ENCODE data around the gene GABARAP. TPM values are rescaled to one million over a fixed set of nuclear protein-coding genes. Genes with fewer than 3 reads are reported as not detected.

The GABARAP gene
- total RNA-seq, 1 experiment from 2014 or later = 301 TPM

DNA sequence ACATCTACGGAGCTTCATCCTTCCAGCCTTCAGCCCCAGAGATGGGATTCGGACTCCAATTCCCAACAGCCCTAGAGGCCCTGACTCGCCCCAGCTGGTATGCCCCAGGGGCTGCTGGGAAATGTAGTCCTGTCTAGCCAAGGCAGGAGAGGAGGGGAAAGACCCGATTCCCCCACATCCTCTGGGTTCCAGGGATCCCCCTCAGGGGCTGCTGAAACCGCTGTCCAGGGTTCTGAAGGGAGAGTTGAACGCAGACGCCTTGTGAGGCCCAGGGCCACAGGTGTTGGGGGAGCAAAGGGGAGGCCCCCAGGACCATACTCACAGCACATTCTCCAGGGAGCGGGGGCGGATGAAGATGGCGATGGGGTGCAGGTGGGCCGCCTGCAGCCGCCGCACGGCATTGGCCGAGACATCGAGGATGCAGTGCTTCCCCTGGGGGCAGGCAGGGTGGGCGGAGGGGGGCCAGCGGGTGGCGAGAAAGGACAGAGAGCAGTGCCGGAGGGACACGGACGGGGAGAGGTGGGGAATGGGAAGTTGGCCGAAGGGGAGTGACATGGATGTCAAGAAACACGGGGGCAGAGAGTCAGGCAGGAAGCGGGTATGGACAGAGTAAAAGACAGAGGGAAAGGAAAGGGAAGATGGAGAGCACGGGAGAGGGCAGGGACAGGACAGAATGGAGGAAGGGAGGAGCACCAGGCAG lies 50.5 kb downstream of the GABARAP start:
- Histone ChIP-seq H3K4me1 (ENCODE audit: low read length) (no peaks in the 10 kb centered on the region), H3K9ac (ENCODE audit: low read length) (no peak overlapping the region), H4K20me1 (ENCODE audit: insufficient read depth, low read depth, low read length) (no peaks in the 10 kb centered on the region), H3K36me3 (ENCODE audit: insufficient read depth, low read length) (no peaks in the 10 kb centered on the region), H3K4me3 (ENCODE audit: low read length) (no peak overlapping the region), H3K9me2 (replicated peaks; ENCODE audit: insufficient read depth, low read length) (no peaks in the 10 kb centered on the region), H3K9me3 (ENCODE audit: low read length) (no peaks in the 10 kb centered on the region), H3K79me2 (ENCODE audit: low read length) (no peaks in the 10 kb centered on the region), H3K27ac (ENCODE audit: low read length) (no peak overlapping the region), H3K4me2 (ENCODE audit: low read depth, low read length, poor library complexity, severe bottlenecking) (no peak overlapping the region), H3K27me3 (ENCODE audit: low read length) (no peaks in the 10 kb centered on the region), H2AFZ (ENCODE audit: low read length) (no peak overlapping the region)
- DNase-seq = peak; percentile 71

DNA sequence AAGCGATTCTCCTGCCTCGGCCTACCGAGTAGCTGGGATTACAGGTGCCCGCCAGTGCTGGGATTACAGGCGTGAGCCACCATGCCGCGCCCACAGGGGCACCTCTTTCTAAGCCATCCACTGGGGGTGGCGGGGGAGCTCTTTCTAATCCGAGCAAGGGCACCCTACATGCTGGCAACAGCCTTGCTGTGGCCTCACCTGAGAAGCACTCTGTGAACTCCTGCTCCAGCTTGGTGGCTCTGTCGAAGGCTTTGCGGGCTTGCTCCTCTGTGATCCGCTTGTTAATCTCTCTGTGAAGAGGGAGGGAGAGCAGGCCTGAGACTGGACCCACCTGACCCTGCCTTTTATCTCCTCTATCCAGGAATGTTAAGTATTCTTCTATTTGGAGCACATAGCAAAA lies 51.2 kb downstream of the GABARAP start:
- H3K4me3 ChIP-seq (ENCODE audit: low read length) = no peak overlapping the region
- no peak overlapping the region for H3K27ac ChIP-seq (ENCODE audit: low read length)
- no peak overlapping the region for H3K4me2 ChIP-seq (ENCODE audit: low read depth, low read length, poor library complexity, severe bottlenecking)
- no peak for DNase-seq
- H3K79me2 ChIP-seq (ENCODE audit: low read length) = no peaks in the 10 kb centered on the region
- H2AFZ ChIP-seq (ENCODE audit: low read length) = no peak overlapping the region
- H3K4me1 ChIP-seq (ENCODE audit: low read length) = no peaks in the 10 kb centered on the region
- H4K20me1 ChIP-seq (ENCODE audit: insufficient read depth, low read depth, low read length) = no peaks in the 10 kb centered on the region
- no peaks in the 10 kb centered on the region for H3K36me3 ChIP-seq (ENCODE audit: insufficient read depth, low read length)
- no peaks in the 10 kb centered on the region for H3K27me3 ChIP-seq (ENCODE audit: low read length)
- no peaks in the 10 kb centered on the region for H3K9me3 ChIP-seq (ENCODE audit: low read length)
- no peaks in the 10 kb centered on the region for H3K9me2 ChIP-seq (replicated peaks; ENCODE audit: insufficient read depth, low read length)
- H3K9ac ChIP-seq (ENCODE audit: low read length) = no peak overlapping the region

DNA sequence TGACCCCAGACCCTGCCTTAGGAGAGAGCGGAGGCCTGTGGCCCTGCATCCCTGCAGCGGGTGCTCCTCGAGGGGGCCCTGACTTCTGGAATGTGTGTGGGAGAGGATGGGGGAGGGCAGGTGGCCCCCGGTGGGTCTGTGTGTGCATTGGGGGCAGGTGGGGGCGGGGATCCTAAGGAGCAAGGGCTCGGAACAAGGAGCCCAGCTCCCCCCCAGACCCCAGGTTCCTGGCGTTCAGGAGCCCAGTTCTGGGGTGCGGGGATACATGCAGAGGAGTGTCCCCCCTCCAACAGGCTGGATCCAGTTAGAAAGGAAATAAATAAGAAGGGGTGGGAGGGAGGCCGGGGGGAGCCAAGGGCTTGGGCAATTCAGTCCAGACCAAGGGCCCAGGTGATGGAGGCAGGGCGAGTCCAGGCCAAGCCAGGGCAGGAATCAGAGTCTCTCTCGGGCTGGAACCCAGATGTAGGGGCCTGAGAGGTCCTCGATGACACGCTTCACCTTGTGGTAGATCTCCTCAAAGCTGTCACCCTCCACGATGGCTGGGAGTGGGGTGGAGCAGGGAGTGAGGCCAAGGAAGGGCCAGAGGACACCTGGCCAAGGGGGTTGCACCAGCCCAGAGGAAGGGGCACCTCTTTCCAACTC lies 51.9 kb downstream of the GABARAP start:
- no peaks in the 10 kb centered on the region for H3K79me2 ChIP-seq (ENCODE audit: low read length)

More for the DNA sequence above, 51.9 kb downstream of the GABARAP start:
- Histone ChIP-seq H3K9me2 (replicated peaks; ENCODE audit: insufficient read depth, low read length) (no peaks in the 10 kb centered on the region), H3K4me1 (ENCODE audit: low read length) (no peaks in the 10 kb centered on the region), H2AFZ (ENCODE audit: low read length) (no peak overlapping the region), H3K9ac (ENCODE audit: low read length) (no peak overlapping the region), H3K27me3 (ENCODE audit: low read length) (no peaks in the 10 kb centered on the region), H3K9me3 (ENCODE audit: low read length) (no peaks in the 10 kb centered on the region), H3K27ac (ENCODE audit: low read length) (no peak overlapping the region), H4K20me1 (ENCODE audit: insufficient read depth, low read depth, low read length) (no peaks in the 10 kb centered on the region), H3K36me3 (ENCODE audit: insufficient read depth, low read length) (no peaks in the 10 kb centered on the region), H3K4me3 (ENCODE audit: low read length) (no peak overlapping the region), H3K4me2 (ENCODE audit: low read depth, low read length, poor library complexity, severe bottlenecking) (no peak overlapping the region)
- no peak for DNase-seq

Small RNA genes lying within 50 kb of the gene (small RNA-seq; reads per million reads assigned to genes)
- gene AC120057.4 (not detected), gene MIR324 (9.4 reads per million, percentile 90 among the genes with 10 or more reads in this experiment), gene RF00019 (not detected)

Other genes with a start within 250 kb of the GABARAP start
- not detected in 2 replicates for gene ALOX12, start 246.4 kb downstream of the GABARAP start, total RNA-seq (2014; rRNA removed; shearing (Covaris generic); ENCODE audit: low replicate concordance)
- gene RNASEK, start 229.8 kb downstream of the GABARAP start, total RNA-seq (2014; rRNA removed; shearing (Covaris generic); ENCODE audit: low replicate concordance) = 107 and 310 TPM in 2 replicates
- gene BCL6B, start 219.4 kb downstream of the GABARAP start, total RNA-seq (2014; rRNA removed; shearing (Covaris generic); ENCODE audit: low replicate concordance) = not detected in 2 replicates
- gene SLC16A13, start 206.4 kb downstream of the GABARAP start, total RNA-seq (2014; rRNA removed; shearing (Covaris generic); ENCODE audit: low replicate concordance) = 1.3 and 6.0 TPM in 2 replicates
- not detected in 2 replicates for gene SLC16A11, start 198.4 kb downstream of the GABARAP start, total RNA-seq (2014; rRNA removed; shearing (Covaris generic); ENCODE audit: low replicate concordance)
- not detected in 2 replicates for gene CLEC10A, start 162.2 kb downstream of the GABARAP start, total RNA-seq (2014; rRNA removed; shearing (Covaris generic); ENCODE audit: low replicate concordance)
- not detected in 2 replicates for gene ASGR2, start 127.6 kb downstream of the GABARAP start, total RNA-seq (2014; rRNA removed; shearing (Covaris generic); ENCODE audit: low replicate concordance)
- 1.2 TPM in 1 of 2 replicates, not detected in the other for gene ASGR1, start 63.1 kb downstream of the GABARAP start, total RNA-seq (2014; rRNA removed; shearing (Covaris generic); ENCODE audit: low replicate concordance)
- 8.5 and 24.1 TPM in 2 replicates for gene DLG4, start 22.6 kb downstream of the GABARAP start, total RNA-seq (2014; rRNA removed; shearing (Covaris generic); ENCODE audit: low replicate concordance)
- 245 and 371 TPM in 2 replicates for gene ACADVL, start 22.5 kb downstream of the GABARAP start, total RNA-seq (2014; rRNA removed; shearing (Covaris generic); ENCODE audit: low replicate concordance)
- gene DVL2, start 7.9 kb downstream of the GABARAP start, total RNA-seq (2014; rRNA removed; shearing (Covaris generic); ENCODE audit: low replicate concordance) = 75.2 and 117 TPM in 2 replicates
- gene PHF23, start 3.0 kb downstream of the GABARAP start, total RNA-seq (2014; rRNA removed; shearing (Covaris generic); ENCODE audit: low replicate concordance) = 36.7 and 69.3 TPM in 2 replicates
- 52.6 and 87.8 TPM in 2 replicates for gene CTDNEP1, start 9.3 kb upstream of the GABARAP start, total RNA-seq (2014; rRNA removed; shearing (Covaris generic); ENCODE audit: low replicate concordance)
- 38.8 and 53.4 TPM in 2 replicates for gene ELP5, start 9.8 kb upstream of the GABARAP start, total RNA-seq (2014; rRNA removed; shearing (Covaris generic); ENCODE audit: low replicate concordance)
- not detected in 2 replicates for gene CLDN7, start 20.0 kb upstream of the GABARAP start, total RNA-seq (2014; rRNA removed; shearing (Covaris generic); ENCODE audit: low replicate concordance)
- gene SLC2A4, start 39.3 kb upstream of the GABARAP start, total RNA-seq (2014; rRNA removed; shearing (Covaris generic); ENCODE audit: low replicate concordance) = 0.14 TPM in 1 of 2 replicates, not detected in the other
- not detected in 2 replicates for gene YBX2, start 52.2 kb upstream of the GABARAP start, total RNA-seq (2014; rRNA removed; shearing (Covaris generic); ENCODE audit: low replicate concordance)
- gene EIF5A, start 65.2 kb upstream of the GABARAP start, total RNA-seq (2014; rRNA removed; shearing (Covaris generic); ENCODE audit: low replicate concordance) = 231 and 326 TPM in 2 replicates
- 36.9 and 63.1 TPM in 2 replicates for gene GPS2, start 72.9 kb upstream of the GABARAP start, total RNA-seq (2014; rRNA removed; shearing (Covaris generic); ENCODE audit: low replicate concordance)
- 11.1 and 21.2 TPM in 2 replicates for gene NEURL4, start 86.9 kb upstream of the GABARAP start, total RNA-seq (2014; rRNA removed; shearing (Covaris generic); ENCODE audit: low replicate concordance)
- gene ACAP1, start 94.1 kb upstream of the GABARAP start, total RNA-seq (2014; rRNA removed; shearing (Covaris generic); ENCODE audit: low replicate concordance) = 51.0 and 85.0 TPM in 2 replicates
- gene KCTD11, start 109.7 kb upstream of the GABARAP start, total RNA-seq (2014; rRNA removed; shearing (Covaris generic); ENCODE audit: low replicate concordance) = 5.1 and 6.8 TPM in 2 replicates
- not detected in 2 replicates for gene TMEM95, start 112.7 kb upstream of the GABARAP start, total RNA-seq (2014; rRNA removed; shearing (Covaris generic); ENCODE audit: low replicate concordance)
- gene TNK1, start 138.6 kb upstream of the GABARAP start, total RNA-seq (2014; rRNA removed; shearing (Covaris generic); ENCODE audit: low replicate concordance) = 0.75 and 3.8 TPM in 2 replicates
- 39.8 and 40.4 TPM in 2 replicates for gene PLSCR3, start 152.1 kb upstream of the GABARAP start, total RNA-seq (2014; rRNA removed; shearing (Covaris generic); ENCODE audit: low replicate concordance)
- gene TMEM256, start 161.6 kb upstream of the GABARAP start, total RNA-seq (2014; rRNA removed; shearing (Covaris generic); ENCODE audit: low replicate concordance) = 262 and 330 TPM in 2 replicates
- gene NLGN2, start 165.4 kb upstream of the GABARAP start, total RNA-seq (2014; rRNA removed; shearing (Covaris generic); ENCODE audit: low replicate concordance) = not detected in 2 replicates
- gene SPEM1, start 177.9 kb upstream of the GABARAP start, total RNA-seq (2014; rRNA removed; shearing (Covaris generic); ENCODE audit: low replicate concordance) = not detected in 2 replicates
- gene SPEM2, start 183.2 kb upstream of the GABARAP start, total RNA-seq (2014; rRNA removed; shearing (Covaris generic); ENCODE audit: low replicate concordance) = not detected in 2 replicates
- not detected in 2 replicates for gene SPEM3, start 186.4 kb upstream of the GABARAP start, total RNA-seq (2014; rRNA removed; shearing (Covaris generic); ENCODE audit: low replicate concordance)
- 3.0 and 9.9 TPM in 2 replicates for gene TMEM102, start 193.0 kb upstream of the GABARAP start, total RNA-seq (2014; rRNA removed; shearing (Covaris generic); ENCODE audit: low replicate concordance)
- gene FGF11, start 197.1 kb upstream of the GABARAP start, total RNA-seq (2014; rRNA removed; shearing (Covaris generic); ENCODE audit: low replicate concordance) = 0.32 and 0.67 TPM in 2 replicates
- gene CHRNB1, start 202.6 kb upstream of the GABARAP start, total RNA-seq (2014; rRNA removed; shearing (Covaris generic); ENCODE audit: low replicate concordance) = 3.6 and 6.6 TPM in 2 replicates
- 5.5 and 7.2 TPM in 2 replicates for gene ZBTB4, start 237.2 kb upstream of the GABARAP start, total RNA-seq (2014; rRNA removed; shearing (Covaris generic); ENCODE audit: low replicate concordance)
- gene SLC35G6, start 239.0 kb upstream of the GABARAP start, total RNA-seq (2014; rRNA removed; shearing (Covaris generic); ENCODE audit: low replicate concordance) = not detected in 2 replicates
- gene POLR2A, start 241.9 kb upstream of the GABARAP start, total RNA-seq (2014; rRNA removed; shearing (Covaris generic); ENCODE audit: low replicate concordance) = 78.8 and 169 TPM in 2 replicates